SK-N-SH (cell line): Measurements from ENCODE around the gene GFOD2. TPM values are rescaled to one million over a fixed set of nuclear protein-coding genes. Genes with fewer than 3 reads are reported as not detected.

Experiments used
- CTCF ChIA-PET: fragments of 300-600, 350-600 bp; formaldehyde crosslinking; extraction: SDS; loops from one replicate; lab custom pipeline; 2021; lab: Yijun Ruan, JAX
- POLR2A ChIA-PET: fragments of 350-600 bp; sonication (Branson Sonifier 250); formaldehyde crosslinking; extraction: SDS; loops from one replicate; lab custom pipeline; 2020; ENCODE audit warnings: antibody characterized with exemption, inconsistent platforms; lab: Yijun Ruan, JAX
- DNase-seq: peaks from one replicate; pipeline ENCODE4 v3.0.0; 2012
- H2AFZ ChIP-seq: fragments of 200-600 bp; sonication (generic); 2 replicates; pipeline ENCODE4 v1.8.1; 2016; ENCODE audit warnings: antibody characterized with exemption, mild to moderate bottlenecking, low read depth
- H3F3A ChIP-seq: fragments of 200-600 bp; sonication (generic); replicated peaks from 2 replicates; pipeline ENCODE3; 2016; ENCODE audit warnings: antibody characterized with exemption, mild to moderate bottlenecking; ENCODE audit not compliant: insufficient read depth
- H3K27ac ChIP-seq, 2 experiments: fragments of 200-500 bp in 1 of 2; fragments of 200-600 bp in 1 of 2; sonication (Bioruptor generic) in 1 of 2; sonication (generic), shearing (Covaris generic) in 1 of 2; 2 replicates each; pipeline versions ENCODE4 v1.5.1 to v1.6.1; 2014 to 2016; ENCODE audit warnings: low read depth in 2 of 2, inconsistent platforms in 1 of 2, low read length in 1 of 2, mild to moderate bottlenecking in 1 of 2, mixed read lengths in 1 of 2
- H3K27me3 ChIP-seq: fragments of 200-600 bp; sonication (generic), shearing (Covaris generic); 2 replicates; pipeline ENCODE4 v1.6.1; 2016; ENCODE audit warnings: mixed run types; ENCODE audit not compliant: insufficient read depth
- H3K36me3 ChIP-seq, 2 experiments: fragments of 200-500 bp in 1 of 2; fragments of 200-600 bp in 1 of 2; sonication (Bioruptor generic) in 1 of 2; sonication (generic) in 1 of 2; replicated peaks in 1 of 2; 2 replicates each; pipeline versions ENCODE3 to v1.5.1; 2014 to 2016; ENCODE audit warnings: low read length in 1 of 2, mild to moderate bottlenecking in 1 of 2; ENCODE audit not compliant: insufficient read depth in 2 of 2, control insufficient read depth in 1 of 2
- H3K4me1 ChIP-seq, 2 experiments: fragments of 200-500 bp in 1 of 2; fragments of 200-600 bp in 1 of 2; sonication (Bioruptor generic) in 1 of 2; sonication (generic), shearing (Covaris generic) in 1 of 2; 2 replicates each; pipeline versions ENCODE4 v1.5.1 to v1.6.1; 2014 to 2016; ENCODE audit warnings: low read depth in 1 of 2, low read length in 1 of 2, mixed run types in 1 of 2; ENCODE audit not compliant: insufficient read depth in 2 of 2, control insufficient read depth in 1 of 2
- H3K4me2 ChIP-seq: fragments of 200-600 bp; sonication (generic), shearing (Covaris generic); 2 replicates; pipeline ENCODE4 v1.6.1; 2017; ENCODE audit warnings: mixed run types
- H3K4me3 ChIP-seq, 2 experiments: fragments of 200-500 bp in 1 of 2; fragments of 200-600 bp in 1 of 2; sonication (Bioruptor generic) in 1 of 2; sonication (generic), shearing (Covaris generic) in 1 of 2; 2 replicates each; pipeline versions ENCODE4 v1.5.1 to v1.8.1; 2014 to 2016; ENCODE audit warnings: low read depth in 2 of 2, inconsistent platforms in 1 of 2, low read length in 1 of 2, mild to moderate bottlenecking in 1 of 2, mixed read lengths in 1 of 2, moderate library complexity in 1 of 2
- H3K79me2 ChIP-seq: fragments of 200-600 bp; sonication (generic); 2 replicates; pipeline ENCODE4 v1.8.1; 2017; ENCODE audit warnings: mild to moderate bottlenecking; ENCODE audit not compliant: insufficient read depth
- H3K9ac ChIP-seq: fragments of 200-600 bp; sonication (generic); 2 replicates; pipeline ENCODE4 v1.6.1; 2017; ENCODE audit warnings: mixed run types
- H3K9me2 ChIP-seq: fragments of 200-600 bp; sonication (generic); 2 replicates; pipeline ENCODE4 v1.6.1; 2017; ENCODE audit warnings: mixed run types
- H3K9me3 ChIP-seq: fragments of 200-600 bp; sonication (generic); 2 replicates; pipeline ENCODE4 v1.6.1; 2017; ENCODE audit warnings: mixed run types, mild to moderate bottlenecking, moderate library complexity
- H4K20me1 ChIP-seq: fragments of 200-600 bp; sonication (generic); 2 replicates; pipeline ENCODE4 v1.6.1; 2017; ENCODE audit warnings: mild to moderate bottlenecking, mixed run types; ENCODE audit not compliant: insufficient read depth
- CHD2 ChIP-seq: fragments of 150-350 bp; IDR thresholded peaks from 2 replicates; pipeline ENCODE4 v1.6.1; 2018; ENCODE audit warnings: low read length; ENCODE audit not compliant: partially characterized antibody
- FOXM1 ChIP-seq: IDR thresholded peaks from 2 replicates; pipeline ENCODE4 v1.4.0; 2012; ENCODE audit warnings: low read depth, mild to moderate bottlenecking
- GABPA ChIP-seq: IDR thresholded peaks from 2 replicates; pipeline ENCODE4 v1.4.0; 2012; ENCODE audit warnings: low read depth, mild to moderate bottlenecking
- IRF3 ChIP-seq: fragments of 150-350 bp; IDR thresholded peaks from 2 replicates; pipeline ENCODE4 v1.6.1; 2016; ENCODE audit warnings: mild to moderate bottlenecking, low read depth, low read length
- JUND ChIP-seq: IDR thresholded peaks from 2 replicates; pipeline ENCODE4 v1.4.0; 2012
- MEF2A ChIP-seq: IDR thresholded peaks from 2 replicates; pipeline ENCODE4 v1.4.0; 2012; ENCODE audit warnings: low read depth, borderline replicate concordance
- MXI1 ChIP-seq: IDR thresholded peaks from 2 replicates; pipeline ENCODE4 v1.6.1; 2012; ENCODE audit warnings: mild to moderate bottlenecking, low read depth, low read length, improper control_type of control experiment
- NFIC ChIP-seq: IDR thresholded peaks from 2 replicates; pipeline ENCODE4 v1.4.0; 2012; ENCODE audit warnings: borderline replicate concordance
- NRF1 ChIP-seq: IDR thresholded peaks from 2 replicates; pipeline ENCODE4 v1.6.1; 2012; ENCODE audit warnings: low read depth, mild to moderate bottlenecking, low read length
- PBX3 ChIP-seq: IDR thresholded peaks from 2 replicates; pipeline ENCODE4; 2012
- RAD21 ChIP-seq: IDR thresholded peaks from 2 replicates; pipeline ENCODE4 v1.6.1; 2012; ENCODE audit warnings: mild to moderate bottlenecking, low read length
- REST ChIP-seq: IDR thresholded peaks from 2 replicates; pipeline ENCODE4 v1.6.1; 2012; ENCODE audit warnings: mild to moderate bottlenecking, low read depth, low read length, moderate library complexity
- RFX5 ChIP-seq: IDR thresholded peaks from 2 replicates; pipeline ENCODE4 v1.6.1; 2012; ENCODE audit warnings: mild to moderate bottlenecking, improper control_type of control experiment, low read length
- RXRA ChIP-seq: IDR thresholded peaks from 2 replicates; pipeline ENCODE4 v1.4.0; 2012; ENCODE audit warnings: low read depth, mild to moderate bottlenecking, borderline replicate concordance
- SIN3A ChIP-seq: IDR thresholded peaks from 2 replicates; pipeline ENCODE4 v1.6.1; 2012; ENCODE audit warnings: low read depth, mild to moderate bottlenecking, low read length, moderate library complexity, borderline replicate concordance
- TAF1 ChIP-seq: IDR thresholded peaks from 2 replicates; pipeline ENCODE4 v1.6.1; 2012; ENCODE audit warnings: low read depth, mild to moderate bottlenecking, low read length, moderate library complexity, borderline replicate concordance
- USF1 ChIP-seq: IDR thresholded peaks from 2 replicates; pipeline ENCODE4 v1.4.0; 2012; ENCODE audit warnings: low read depth, borderline replicate concordance
- USF2 ChIP-seq: fragments of 150-350 bp; IDR thresholded peaks from 2 replicates; pipeline ENCODE4 v1.6.1; 2017; ENCODE audit warnings: antibody characterized with exemption, low read length, low read depth, borderline replicate concordance
- ZBTB33 ChIP-seq: IDR thresholded peaks from 2 replicates; pipeline ENCODE4 v1.4.0; 2012; ENCODE audit warnings: low read depth, borderline replicate concordance
- WGBS: methylation state at CpG from one replicate; pipeline ENCODE4 v1.1.6; 2017; ENCODE audit warnings: low lambda C conversion rate; 5-methylcytosine and 5-hydroxymethylcytosine counted together
- polyA plus RNA-seq, 3 experiments: library from polyadenylated mRNA; depleted of rRNA; stranded (reverse); fragments of >200 nt; gene quantifications; 2 replicates each; pipeline ENCODE4 v1.2.3, GENCODE V29; 2012

The GFOD2 gene
- polyA plus RNA-seq, 1 of the 3 experiments (the other 2 are of a cell fraction): 19.0 TPM

GRCh38 chr16:67741118-67741517, 22.0 kb upstream of the GFOD2 start:
- H3K4me1 ChIP-seq: no peaks in the 10 kb centered on the region
- H4K20me1 ChIP-seq: no peaks in the 10 kb centered on the region
- WGBS: 96% methylated on average over 4 of the region's 4 CpGs
- TF ChIP-seq SIN3A: no peak
- TF ChIP-seq NFIC: no peak
- no peak for TF ChIP-seq USF2
- TF ChIP-seq MXI1: no peak
- TF ChIP-seq GABPA: no peak
- TF ChIP-seq IRF3: no peak
- TF ChIP-seq REST: no peak
- no peak for TF ChIP-seq RXRA
- TF ChIP-seq ZBTB33: no peak
- TF ChIP-seq FOXM1: no peak
- TF ChIP-seq CHD2: no peak
- no peak for TF ChIP-seq USF1
- TF ChIP-seq PBX3: no peak
- no peak for TF ChIP-seq MEF2A
- no peak for TF ChIP-seq RAD21
- no peak for TF ChIP-seq NRF1
- no peak for TF ChIP-seq RFX5
- TF ChIP-seq JUND: no peak
- TF ChIP-seq TAF1: no peak
- H2AFZ ChIP-seq: no peak overlapping the region
- no peak for DNase-seq
- H3K4me2 ChIP-seq: no peak overlapping the region
- no peaks in the 10 kb centered on the region for H3K27me3 ChIP-seq
- no peak overlapping the region for H3K4me3 ChIP-seq
- ChIA-PET CTCF (interaction anchor here (1.3 to 1.8 kb wide), 2 partner anchors 12 to 75 kb away, joined by 3 to 6 read pairs; no protein-coding TSS in a partner anchor), POLR2A (no interaction called here)
- no peaks in the 10 kb centered on the region for H3K79me2 ChIP-seq
- no peak overlapping the region for H3K27ac ChIP-seq
- H3F3A ChIP-seq: no peaks in the 10 kb centered on the region
- peaks cover 7 to 34% of the 10 kb centered on the region in 2 experiments for H3K36me3 ChIP-seq
- no peaks in the 10 kb centered on the region for H3K9me2 ChIP-seq
- H3K9me3 ChIP-seq: no peaks in the 10 kb centered on the region
- H3K9ac ChIP-seq: no peak overlapping the region
